Measurements from ENCODE around the gene ANKRD34B.
"Not testable (repeated sequence)": the region's sequence is repeated elsewhere in the genome, so short reads cannot be mapped to it uniquely, and the experiment has no call there.

DNA sequence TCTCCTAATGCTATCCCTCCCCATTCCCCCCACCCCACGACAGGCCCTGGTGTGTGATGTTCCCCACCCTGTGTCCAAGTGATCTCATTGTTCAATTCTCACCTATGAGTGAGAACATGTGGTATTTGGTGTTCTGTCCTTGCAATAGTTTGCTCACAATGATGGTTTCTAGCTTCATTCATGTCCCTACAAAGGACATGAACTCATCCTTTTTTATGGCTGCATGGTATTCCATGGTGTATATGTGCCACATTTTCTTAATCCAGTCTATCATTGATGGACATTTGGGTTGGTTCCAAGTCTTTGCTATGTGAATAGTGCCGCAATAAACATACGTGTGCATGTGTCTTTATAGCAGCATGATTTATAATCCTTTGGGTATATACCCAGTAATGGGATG is 10.2 kb upstream of the ANKRD34B start:
- TF ChIP-seq, protein P1, sequence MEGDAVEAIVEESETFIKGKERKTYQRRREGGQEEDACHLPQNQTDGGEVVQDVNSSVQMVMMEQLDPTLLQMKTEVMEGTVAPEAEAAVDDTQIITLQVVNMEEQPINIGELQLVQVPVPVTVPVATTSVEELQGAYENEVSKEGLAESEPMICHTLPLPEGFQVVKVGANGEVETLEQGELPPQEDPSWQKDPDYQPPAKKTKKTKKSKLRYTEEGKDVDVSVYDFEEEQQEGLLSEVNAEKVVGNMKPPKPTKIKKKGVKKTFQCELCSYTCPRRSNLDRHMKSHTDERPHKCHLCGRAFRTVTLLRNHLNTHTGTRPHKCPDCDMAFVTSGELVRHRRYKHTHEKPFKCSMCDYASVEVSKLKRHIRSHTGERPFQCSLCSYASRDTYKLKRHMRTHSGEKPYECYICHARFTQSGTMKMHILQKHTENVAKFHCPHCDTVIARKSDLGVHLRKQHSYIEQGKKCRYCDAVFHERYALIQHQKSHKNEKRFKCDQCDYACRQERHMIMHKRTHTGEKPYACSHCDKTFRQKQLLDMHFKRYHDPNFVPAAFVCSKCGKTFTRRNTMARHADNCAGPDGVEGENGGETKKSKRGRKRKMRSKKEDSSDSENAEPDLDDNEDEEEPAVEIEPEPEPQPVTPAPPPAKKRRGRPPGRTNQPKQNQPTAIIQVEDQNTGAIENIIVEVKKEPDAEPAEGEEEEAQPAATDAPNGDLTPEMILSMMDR (IDR thresholded peaks at IDR 0.05; ENCODE audit: borderline replicate concordance, extremely low read depth, low read length, poor library complexity, severe bottlenecking), result not testable (repeated sequence)
- not testable (repeated sequence) for TF ChIP-seq EZH2 (IDR thresholded peaks at IDR 0.05; ENCODE audit: borderline replicate concordance, low read depth, low read length, severe bottlenecking)

Data from DND-41 (cell line).